Tibial artery (tissue), 4 donors: ENCODE measurements around the gene GALNT14.

Experiments
- DNase-seq, 2 donors: peaks; one replicate each; pipeline ENCODE4 v3.0.0-alpha.2; 2019
- H3K27ac ChIP-seq, 2 donors: fragments of 200-600 bp; sonication (generic) in 1 of 2; 1 replicate in 1 of 2; 2 replicates in 1 of 2; pipeline ENCODE4 v1.5.1; 2018 to 2019; ENCODE audit warnings: mild to moderate bottlenecking in 1 of 2
- H3K27me3 ChIP-seq, 2 donors: fragments of 200-600 bp; sonication (generic) in 1 of 2; one replicate each; pipeline versions ENCODE4 v1.5.1 to v1.6.0; 2016 to 2019
- H3K36me3 ChIP-seq, 3 donors: fragments of 200-600 bp; sonication (generic) in 2 of 3; one replicate each; pipeline ENCODE4 v1.5.1; 2016 to 2019; ENCODE audit warnings: mild to moderate bottlenecking in 2 of 3
- H3K4me1 ChIP-seq, 4 donors: fragments of 200-600 bp; sonication (generic) in 2 of 4; 1 replicate in 3 of 4; 2 replicates in 1 of 4; pipeline ENCODE4 v1.5.1; 2016 to 2019
- H3K4me3 ChIP-seq, 2 donors: fragments of 200-600 bp; sonication (generic) in 1 of 2; 1 replicate in 1 of 2; 2 replicates in 1 of 2; pipeline ENCODE4 v1.5.1; 2018 to 2019; ENCODE audit warnings: mild to moderate bottlenecking in 2 of 2
- H3K9me3 ChIP-seq, 3 donors: fragments of 200-600 bp; sonication (generic) in 1 of 3; one replicate each; pipeline ENCODE4 v1.5.1; 2016 to 2019
- CTCF ChIP-seq, 2 experiments: fragments of 200-600 bp in 1 of 2; fragments of 450-650 bp in 1 of 2; IDR thresholded peaks; one replicate each; pipeline ENCODE4 v1.5.1; 2017 to 2019; ENCODE audit warnings: antibody characterized with exemption in 2 of 2, mild to moderate bottlenecking in 1 of 2, moderate library complexity in 1 of 2
- intact Hi-C: fragments of 100-400 bp; cut with DNase I; formaldehyde crosslinking; loops from one replicate; pipeline ENCODE4 v1.15.0; 2023; ENCODE audit warnings: low total_unique reads

The GALNT14 gene

GRCh38 chr2:31125918-31126695 lies 12.1 kb downstream of the GALNT14 start:
- H3K9me3 ChIP-seq: no peaks in the 10 kb centered on the region
- DNase-seq: no peak
- no peak overlapping the region for H3K27ac ChIP-seq
- H3K4me3 ChIP-seq: no peak overlapping the region
- no peaks in the 10 kb centered on the region for H3K36me3 ChIP-seq
- TF ChIP-seq CTCF (IDR thresholded peaks at IDR 0.05): no peak
- intact Hi-C loops: no loop called here
- peaks cover 0 to 11% of the 10 kb centered on the region in 2 donors for H3K27me3 ChIP-seq
- H3K4me1 ChIP-seq: no peaks in the 10 kb centered on the region

GRCh38 chr2:31124904-31125303 lies 13.3 kb downstream of the GALNT14 start:
- Histone ChIP-seq H3K27ac (no peak overlapping the region), H3K36me3 (no peaks in the 10 kb centered on the region), H3K27me3 (peaks cover 0 to 6% of the 10 kb centered on the region in 2 donors), H3K4me1 (no peaks in the 10 kb centered on the region), H3K9me3 (no peaks in the 10 kb centered on the region), H3K4me3 (no peak overlapping the region)
- intact Hi-C loops: no loop called here
- TF ChIP-seq CTCF (IDR thresholded peaks at IDR 0.05): no peak
- no peak for DNase-seq

- Histone ChIP-seq H3K36me3 (no peaks in the 10 kb centered on the region), H3K4me3 (no peak overlapping the region), H3K27ac (no peak overlapping the region), H3K27me3 (peaks cover 0 to 5% of the 10 kb centered on the region in 2 donors), H3K9me3 (no peaks in the 10 kb centered on the region), H3K4me1 (no peaks in the 10 kb centered on the region)
- intact Hi-C loops: no loop called here
- TF ChIP-seq CTCF (IDR thresholded peaks at IDR 0.05): no peak
- DNase-seq: no peak
Observed at GRCh38 chr2:31122133-31122532, 16.1 kb downstream of the GALNT14 start.

GRCh38 chr2:31113765-31114164 lies 24.5 kb downstream of the GALNT14 start:
- Histone ChIP-seq H3K4me3 (no peak overlapping the region), H3K27ac (no peak overlapping the region), H3K9me3 (no peaks in the 10 kb centered on the region), H3K4me1 (no peaks in the 10 kb centered on the region), H3K36me3 (no peaks in the 10 kb centered on the region), H3K27me3 (peaks cover 0 to 3% of the 10 kb centered on the region in 2 donors)
- no peak for TF ChIP-seq CTCF (IDR thresholded peaks at IDR 0.05)
- intact Hi-C loops: no loop called here
- DNase-seq: no peak

GRCh38 chr2:31112544-31112943 lies 25.7 kb downstream of the GALNT14 start:
- H3K36me3 ChIP-seq: no peaks in the 10 kb centered on the region
- H3K27me3 ChIP-seq: peaks cover 0 to 3% of the 10 kb centered on the region in 2 donors
- no peaks in the 10 kb centered on the region for H3K9me3 ChIP-seq
- H3K4me3 ChIP-seq: no peak overlapping the region
- intact Hi-C loops: no loop called here
- no peaks in the 10 kb centered on the region for H3K4me1 ChIP-seq
- H3K27ac ChIP-seq: no peak overlapping the region
- no peak for TF ChIP-seq CTCF (IDR thresholded peaks at IDR 0.05)
- no peak for DNase-seq
